ENCODE measurements around the gene PYGO2. TPM values are rescaled to one million over a fixed set of nuclear protein-coding genes. Genes with fewer than 3 reads are reported as not detected.

The PYGO2 gene
- total RNA-seq, 1 donor from 2014 or later = 48.7 TPM

DNA sequence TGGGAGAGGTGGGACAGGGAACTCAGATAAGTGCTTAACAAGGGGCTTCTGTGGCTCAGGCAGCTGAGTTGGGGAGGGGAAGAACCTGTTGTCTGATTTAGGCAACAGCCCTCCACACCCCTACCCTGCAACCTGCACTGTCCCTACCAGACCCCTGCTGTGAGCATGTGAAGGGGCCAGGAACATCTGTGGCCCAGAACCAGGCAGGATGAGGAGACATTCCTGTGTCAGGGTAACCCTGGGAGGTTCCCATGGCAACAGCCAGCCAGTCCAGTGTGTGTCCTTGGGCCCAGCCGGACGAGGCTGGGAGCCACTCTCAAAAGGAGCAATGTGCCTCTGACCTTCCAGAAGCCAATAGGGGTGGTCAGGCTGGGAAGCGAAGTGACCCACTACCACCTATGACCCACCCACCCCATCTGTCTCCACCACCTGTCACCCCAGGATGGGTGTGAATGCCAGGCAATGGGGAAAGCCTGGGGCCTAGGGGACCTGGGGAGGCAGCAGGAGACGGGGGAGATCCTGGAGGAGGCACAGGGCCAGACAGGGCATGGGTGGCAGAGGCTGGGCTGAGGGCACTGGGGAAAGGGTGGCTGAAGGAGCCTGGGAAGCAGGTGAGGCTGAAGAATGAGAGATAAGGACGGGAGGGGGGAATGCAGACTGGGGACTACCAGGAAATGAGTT, 20.1 kb downstream of the PYGO2 start:
- Histone ChIP-seq H3K4me3 (no peak overlapping the region), H3K9me3 (no peaks in the 10 kb centered on the region), H3K27ac (peak overlapping the region; percentile 1 to 51), H3K27me3 (no peaks in the 10 kb centered on the region), H3K36me3 (peaks cover 8 to 16% of the 10 kb centered on the region in 2 donors), H3K4me1 (peaks cover 0 to 9% of the 10 kb centered on the region in 2 donors)
- intact Hi-C loops (cut with DNase I) = no loop called here
- TF ChIP-seq, protein P1, sequence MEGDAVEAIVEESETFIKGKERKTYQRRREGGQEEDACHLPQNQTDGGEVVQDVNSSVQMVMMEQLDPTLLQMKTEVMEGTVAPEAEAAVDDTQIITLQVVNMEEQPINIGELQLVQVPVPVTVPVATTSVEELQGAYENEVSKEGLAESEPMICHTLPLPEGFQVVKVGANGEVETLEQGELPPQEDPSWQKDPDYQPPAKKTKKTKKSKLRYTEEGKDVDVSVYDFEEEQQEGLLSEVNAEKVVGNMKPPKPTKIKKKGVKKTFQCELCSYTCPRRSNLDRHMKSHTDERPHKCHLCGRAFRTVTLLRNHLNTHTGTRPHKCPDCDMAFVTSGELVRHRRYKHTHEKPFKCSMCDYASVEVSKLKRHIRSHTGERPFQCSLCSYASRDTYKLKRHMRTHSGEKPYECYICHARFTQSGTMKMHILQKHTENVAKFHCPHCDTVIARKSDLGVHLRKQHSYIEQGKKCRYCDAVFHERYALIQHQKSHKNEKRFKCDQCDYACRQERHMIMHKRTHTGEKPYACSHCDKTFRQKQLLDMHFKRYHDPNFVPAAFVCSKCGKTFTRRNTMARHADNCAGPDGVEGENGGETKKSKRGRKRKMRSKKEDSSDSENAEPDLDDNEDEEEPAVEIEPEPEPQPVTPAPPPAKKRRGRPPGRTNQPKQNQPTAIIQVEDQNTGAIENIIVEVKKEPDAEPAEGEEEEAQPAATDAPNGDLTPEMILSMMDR (IDR thresholded peaks at IDR 0.05) = no peak
- DNase-seq (ENCODE audit: low spot score in 2 of 2) = no peak

DNA sequence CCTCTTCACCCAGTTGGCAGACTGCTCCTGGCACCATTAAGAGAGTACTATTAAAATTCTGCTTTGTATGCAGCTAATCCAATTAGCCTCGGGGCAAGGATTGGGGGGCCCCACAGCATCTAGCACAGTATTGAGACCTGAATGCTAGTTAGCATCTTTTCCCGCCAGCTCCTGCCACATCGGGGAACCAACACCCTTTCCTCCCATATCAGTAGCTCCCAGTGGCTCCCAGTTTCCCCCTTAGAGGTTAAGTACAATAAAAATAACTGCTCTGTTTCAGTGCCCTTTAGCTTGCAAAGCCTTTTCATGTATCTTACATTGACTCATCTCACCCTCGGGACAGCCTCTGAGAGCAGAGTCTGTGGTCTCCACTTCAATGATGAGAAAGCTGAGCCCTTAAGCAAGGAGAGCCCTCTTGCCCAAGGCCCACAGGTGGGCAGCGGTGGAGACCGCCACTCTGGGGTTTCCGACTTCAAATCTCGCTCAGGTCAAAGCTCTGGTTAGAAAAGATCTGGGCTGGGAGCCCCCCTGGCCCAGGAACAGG, 20.9 kb downstream of the PYGO2 start:
- Histone ChIP-seq H3K9me3 (no peaks in the 10 kb centered on the region), H3K4me3 (no peak overlapping the region), H3K4me1 (peaks cover 0 to 13% of the 10 kb centered on the region in 2 donors), H3K27ac (peak overlapping the region; percentile 1 to 51), H3K36me3 (peaks cover 2 to 10% of the 10 kb centered on the region in 2 donors), H3K27me3 (no peaks in the 10 kb centered on the region)
- intact Hi-C loops (cut with DNase I) = no loop called here
- TF ChIP-seq, protein P1 (IDR thresholded peaks at IDR 0.05) = no peak
- no peak for DNase-seq (ENCODE audit: low spot score in 2 of 2)

DNA sequence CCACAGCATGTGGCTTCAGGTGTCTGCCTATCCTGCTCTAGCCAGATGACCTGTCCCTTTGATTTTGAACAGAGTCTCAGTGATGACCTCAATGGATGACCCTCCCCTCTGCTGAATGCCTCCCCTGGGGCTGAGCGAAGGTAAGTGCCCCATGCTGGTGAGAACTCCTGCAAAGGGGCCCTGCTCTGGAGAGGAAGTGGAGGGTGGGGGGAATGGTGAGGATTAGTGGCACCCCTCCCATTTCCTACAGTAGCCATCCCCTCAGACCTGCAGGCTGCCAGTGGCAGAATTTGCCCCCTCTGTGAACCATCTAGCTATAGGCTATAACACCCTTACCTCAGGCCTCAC, 21.4 kb downstream of the PYGO2 start:
- TF ChIP-seq, protein P1 (IDR thresholded peaks at IDR 0.05) = no peak
- Histone ChIP-seq H3K4me3 (no peak overlapping the region), H3K4me1 (peaks cover 0 to 17% of the 10 kb centered on the region in 2 donors), H3K9me3 (no peaks in the 10 kb centered on the region), H3K27ac (peak overlapping the region in 1 of 2 donors; percentile 36), H3K27me3 (no peaks in the 10 kb centered on the region), H3K36me3 (peaks cover 0 to 4% of the 10 kb centered on the region in 2 donors)
- no peak for DNase-seq (ENCODE audit: low spot score in 2 of 2)
- intact Hi-C loops (cut with DNase I) = no loop called here

DNA sequence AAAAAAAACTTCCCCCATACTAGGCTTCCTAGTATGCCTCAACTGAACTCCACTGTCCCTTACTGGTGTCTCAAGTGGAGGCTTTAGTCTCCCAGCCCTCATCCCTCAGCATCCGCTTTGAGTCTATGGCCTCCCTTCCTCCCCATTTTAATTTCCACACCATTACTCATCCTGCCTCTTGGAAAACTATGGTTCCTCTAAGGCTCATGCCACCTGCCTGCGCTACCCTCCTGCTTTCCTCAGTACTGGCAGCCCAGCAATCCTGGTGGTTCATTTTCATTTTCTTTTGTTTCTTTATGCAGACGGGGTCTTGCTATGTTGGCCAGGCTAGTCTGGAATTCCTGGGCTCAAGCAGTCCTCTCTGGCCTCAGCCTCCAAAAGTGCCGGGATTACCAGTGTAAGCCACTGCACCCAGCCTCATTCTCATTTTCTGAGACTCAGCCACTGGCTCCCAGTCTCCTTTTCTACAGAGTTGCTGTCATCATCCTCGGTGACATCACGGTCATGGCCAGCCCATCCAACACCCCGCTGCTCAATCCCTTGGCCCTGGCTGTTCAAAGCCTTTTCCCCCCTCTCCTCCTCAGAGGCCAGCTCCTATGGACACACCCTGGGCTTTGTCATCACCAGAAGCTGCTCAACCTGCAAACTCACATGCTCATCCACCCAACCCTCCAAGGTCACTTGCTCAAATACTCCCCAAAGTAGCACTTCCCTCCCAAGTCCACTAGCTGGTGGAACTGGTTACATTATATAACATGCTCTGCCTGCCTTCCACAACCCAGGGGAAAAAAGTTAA, 22.8 kb downstream of the PYGO2 start:
- no peaks in the 10 kb centered on the region for H3K36me3 ChIP-seq
- no peak for DNase-seq (ENCODE audit: low spot score in 2 of 2)
- TF ChIP-seq, protein P1 (IDR thresholded peaks at IDR 0.05) = no peak
- no peaks in the 10 kb centered on the region for H3K9me3 ChIP-seq
- peak overlapping the region; percentile 97 to 98 for H3K27ac ChIP-seq
- no peak overlapping the region for H3K4me3 ChIP-seq
- H3K4me1 ChIP-seq = peaks cover 0 to 17% of the 10 kb centered on the region in 2 donors
- no peaks in the 10 kb centered on the region for H3K27me3 ChIP-seq
- intact Hi-C loops (cut with DNase I) = loop anchor here (5.0 kb wide), 2 partner anchors 198 to 312 kb away; partner anchors contain the start of gene SLC50A1

DNA sequence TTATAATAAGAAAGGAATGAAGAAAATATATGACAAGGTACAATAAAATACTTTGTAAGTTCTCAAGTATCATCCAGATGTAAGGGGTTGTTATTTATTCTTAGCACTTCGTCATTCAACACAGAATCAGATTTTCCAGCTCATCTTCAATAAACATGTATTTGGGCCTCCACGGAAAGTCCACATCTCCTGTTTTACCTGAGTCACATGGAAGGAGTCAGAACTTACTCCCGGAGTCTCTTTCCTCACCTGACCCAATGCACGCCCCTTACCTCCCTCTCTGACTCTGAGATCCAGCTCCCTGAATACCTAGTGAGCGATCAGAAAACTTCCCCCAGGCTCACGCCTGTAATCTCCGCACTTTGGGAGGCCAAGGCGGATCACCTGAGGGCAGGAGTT, 23.6 kb downstream of the PYGO2 start:
- Histone ChIP-seq H3K9me3 (no peaks in the 10 kb centered on the region), H3K4me1 (peaks cover 0 to 17% of the 10 kb centered on the region in 2 donors), H3K4me3 (peak overlapping the region; percentile 73 to 75), H3K27ac (peak overlapping the region; percentile 97 to 98), H3K36me3 (no peaks in the 10 kb centered on the region), H3K27me3 (no peaks in the 10 kb centered on the region)
- no peak for DNase-seq (ENCODE audit: low spot score in 2 of 2)
- intact Hi-C loops (cut with DNase I) = loop anchor here (1.0 to 5.0 kb wide), 7 partner anchors 18 to 311 kb away; partner anchors contain the start of genes KCNN3, PBXIP1, SLC50A1 and ZBTB7B
- TF ChIP-seq, protein P1 (IDR thresholded peaks at IDR 0.05) = no peak

Measured in ascending aorta (tissue), 2 donors.